Thymus (tissue), 11 donors: ENCODE results near the gene CEBPA. TPM values are rescaled to one million over a fixed set of nuclear protein-coding genes. Genes with fewer than 3 reads are reported as not detected.

Source experiments
- DNase-seq, 9 donors: peaks; one replicate each; pipeline ENCODE4 v3.0.0-alpha.2; 2013; ENCODE audit warnings: low spot score in 9 of 9, low read depth in 6 of 9, missing footprints in 1 of 9
- H3K27ac ChIP-seq, 2 donors: one replicate each; pipeline ENCODE4 v1.5.1; 2013; ENCODE audit warnings: control low read depth in 1 of 2, low read depth in 1 of 2, low read length in 1 of 2, mild to moderate bottlenecking in 1 of 2, moderate library complexity in 1 of 2
- H3K27me3 ChIP-seq, 2 donors: one replicate each; pipeline ENCODE4 v1.5.1; 2013; ENCODE audit warnings: low read length in 1 of 2; ENCODE audit not compliant: control insufficient read depth in 2 of 2, insufficient read depth in 1 of 2
- H3K36me3 ChIP-seq, 2 donors: one replicate each; pipeline ENCODE4 v1.5.1; 2013; ENCODE audit warnings: low read length in 1 of 2, mild to moderate bottlenecking in 1 of 2, moderate library complexity in 1 of 2; ENCODE audit not compliant: control insufficient read depth in 2 of 2, insufficient read depth in 2 of 2
- H3K4me1 ChIP-seq, 2 donors: one replicate each; pipeline ENCODE4 v1.5.1; 2013; ENCODE audit warnings: low read length in 2 of 2; ENCODE audit not compliant: control insufficient read depth in 2 of 2, insufficient read depth in 2 of 2
- H3K4me3 ChIP-seq, 2 donors: one replicate each; pipeline ENCODE4 v1.5.1; 2013; ENCODE audit warnings: low read length in 2 of 2, control low read depth in 1 of 2, mild to moderate bottlenecking in 1 of 2
- H3K9me3 ChIP-seq, 2 donors: one replicate each; pipeline ENCODE4 v1.5.1; 2013; ENCODE audit warnings: low read length in 1 of 2, mild to moderate bottlenecking in 1 of 2; ENCODE audit not compliant: control insufficient read depth in 2 of 2, insufficient read depth in 1 of 2
- WGBS: extraction: QIAGEN DNeasy Blood & Tissue Kit; methylation state at CpG from one replicate; pipeline ENCODE4 v1.1.7; 2013; 5-methylcytosine and 5-hydroxymethylcytosine counted together
- polyA plus RNA-seq: library from polyadenylated mRNA; stranded (reverse); fragments of 200-250 nt; gene quantifications from one replicate; pipeline ENCODE4 v1.2.3, GENCODE V29; 2013
- total RNA-seq: library from RNA; stranded (reverse); fragments of 120-200 nt; gene quantifications from one replicate; pipeline ENCODE4 v1.2.4, GENCODE V29; 2013
- donor health status: healthy.

Gene CEBPA
- total and polyA plus RNA-seq, 2 donors: 7.0 to 10.1 TPM

DNA sequence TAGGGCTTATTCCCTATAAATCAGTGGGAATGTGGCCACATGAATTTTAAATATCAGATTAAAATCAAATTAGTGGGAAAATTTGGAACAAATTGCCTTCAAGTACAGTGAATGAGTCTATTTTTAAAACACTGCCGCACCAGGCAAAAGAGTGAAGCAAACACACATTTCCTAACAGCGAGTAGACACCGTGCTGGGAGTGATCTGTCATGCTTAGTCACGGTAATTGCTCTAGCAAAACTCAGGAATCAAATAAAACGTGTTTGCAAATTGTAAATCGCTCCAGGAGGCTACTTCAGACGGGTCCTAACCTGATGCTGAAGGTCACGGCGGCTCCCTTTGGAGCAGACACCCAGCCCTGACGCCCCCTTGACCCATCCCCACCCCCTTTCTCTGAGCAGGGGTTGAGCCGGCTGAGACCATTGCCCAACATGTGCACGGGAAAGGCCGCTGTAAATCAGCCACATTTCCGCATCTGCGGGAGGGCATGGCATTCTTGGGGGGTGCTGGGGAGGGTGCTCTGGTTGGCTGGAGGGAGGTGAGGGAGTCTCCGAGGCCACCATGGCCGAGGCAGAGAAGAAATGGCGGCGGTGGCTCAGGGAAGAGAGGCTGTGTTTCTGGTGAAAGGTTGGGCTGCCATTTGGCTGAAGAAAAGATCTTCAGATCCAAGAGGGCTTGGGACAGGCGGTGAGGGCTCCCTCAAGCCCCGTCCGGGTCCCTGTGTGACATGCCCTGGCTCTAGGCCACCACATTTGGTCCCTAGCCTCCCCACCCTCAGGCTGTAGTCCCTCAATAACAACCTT, 8.9 kb downstream of the CEBPA start:
- H3K27ac ChIP-seq: no peak overlapping the region
- H3K4me1 ChIP-seq: peaks cover 0 to 7% of the 10 kb centered on the region in 2 donors
- no peaks in the 10 kb centered on the region for H3K36me3 ChIP-seq
- H3K4me3 ChIP-seq: no peak overlapping the region
- DNase-seq: no peak
- 22% methylated on average over 22 of the region's 22 CpGs for WGBS
- no peaks in the 10 kb centered on the region for H3K9me3 ChIP-seq
- H3K27me3 ChIP-seq: peaks cover 0 to 27% of the 10 kb centered on the region in 2 donors

DNA sequence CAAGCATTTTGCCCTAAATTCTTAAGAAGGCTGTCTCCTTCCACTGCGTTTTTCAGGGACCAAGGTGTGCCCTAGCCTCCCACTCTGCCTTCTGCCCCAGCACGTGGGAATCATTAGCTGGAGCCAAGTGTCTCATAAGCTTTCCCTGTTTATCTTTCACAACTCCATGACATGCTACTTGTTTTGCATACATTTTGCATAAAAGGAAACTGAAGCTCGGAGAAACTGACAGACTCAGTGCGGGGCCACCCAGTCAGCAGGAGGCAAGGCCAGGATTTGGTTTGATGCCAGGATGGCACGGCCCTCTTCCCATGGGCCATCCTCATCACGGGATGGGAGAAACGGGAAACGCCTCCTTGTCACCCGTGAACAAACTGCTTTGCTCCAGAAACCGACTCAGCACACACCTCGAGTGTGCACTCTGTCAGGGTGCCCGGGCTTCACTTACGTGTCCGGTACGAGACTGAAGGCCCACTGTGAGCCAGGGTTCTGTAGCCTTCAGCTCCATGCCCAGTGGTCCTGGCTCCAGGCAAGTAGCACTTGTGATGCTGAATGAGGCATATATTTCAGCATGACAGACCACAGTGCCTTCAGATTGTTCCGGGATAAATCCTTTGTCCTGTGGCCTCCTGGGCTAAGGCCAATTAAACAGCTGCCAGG, 9.6 kb downstream of the CEBPA start:
- no peak overlapping the region for H3K4me3 ChIP-seq
- H3K36me3 ChIP-seq: no peaks in the 10 kb centered on the region
- no peak for DNase-seq
- peaks cover 0 to 7% of the 10 kb centered on the region in 2 donors for H3K4me1 ChIP-seq
- no peak overlapping the region for H3K27ac ChIP-seq
- peaks cover 0 to 20% of the 10 kb centered on the region in 2 donors for H3K27me3 ChIP-seq
- 86% methylated on average over 16 of the region's 16 CpGs for WGBS
- no peaks in the 10 kb centered on the region for H3K9me3 ChIP-seq

DNA sequence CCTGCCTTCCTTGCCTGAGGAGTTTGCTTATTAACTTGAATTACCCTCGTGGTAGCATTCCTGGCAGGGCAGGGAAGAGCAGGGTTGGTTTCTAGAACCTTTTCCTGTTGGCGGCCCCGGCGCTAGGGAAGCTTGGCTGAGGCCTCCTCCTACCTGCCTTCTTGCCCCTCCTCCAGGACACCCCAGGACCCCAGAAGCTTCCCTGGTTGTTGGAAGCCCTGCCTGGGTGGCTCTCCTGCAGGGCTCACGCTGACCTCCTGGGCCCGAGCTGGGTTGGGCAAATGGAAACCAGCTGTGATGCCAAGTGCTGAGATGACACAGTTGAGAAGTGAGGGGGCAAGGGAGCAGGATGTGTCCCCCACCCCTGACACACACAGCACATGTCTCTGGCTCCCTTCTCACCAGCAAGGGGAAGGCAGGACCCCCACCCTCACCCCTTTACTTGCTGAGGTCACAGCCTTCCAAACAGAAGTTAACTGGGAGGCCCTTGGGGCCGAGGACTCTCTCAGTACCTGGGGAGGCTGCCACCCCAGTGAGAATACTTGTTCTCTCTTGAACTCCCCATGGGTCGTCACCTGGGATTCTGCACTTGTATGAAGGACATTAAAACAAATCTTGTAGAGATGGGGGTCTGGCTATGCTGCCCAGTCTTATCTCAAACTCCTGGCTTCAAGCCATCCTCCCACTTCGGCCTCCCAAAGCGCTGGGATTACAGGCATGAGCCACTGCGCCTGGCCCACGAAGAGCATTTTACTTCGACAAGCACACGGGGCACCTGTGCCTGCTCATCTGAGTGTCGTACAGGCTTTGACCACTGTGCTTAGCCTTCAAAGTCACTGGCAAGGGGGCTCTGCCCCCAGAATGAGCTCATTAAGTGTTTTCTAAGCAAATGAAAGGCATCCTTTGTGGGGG, 10.5 kb downstream of the CEBPA start:
- Histone ChIP-seq H3K4me3 (no peak overlapping the region), H3K27me3 (peaks cover 0 to 17% of the 10 kb centered on the region in 2 donors), H3K4me1 (peaks cover 0 to 7% of the 10 kb centered on the region in 2 donors), H3K27ac (no peak overlapping the region), H3K36me3 (no peaks in the 10 kb centered on the region), H3K9me3 (no peaks in the 10 kb centered on the region)
- 93% methylated on average over 15 of the region's 15 CpGs for WGBS
- no peak for DNase-seq

DNA sequence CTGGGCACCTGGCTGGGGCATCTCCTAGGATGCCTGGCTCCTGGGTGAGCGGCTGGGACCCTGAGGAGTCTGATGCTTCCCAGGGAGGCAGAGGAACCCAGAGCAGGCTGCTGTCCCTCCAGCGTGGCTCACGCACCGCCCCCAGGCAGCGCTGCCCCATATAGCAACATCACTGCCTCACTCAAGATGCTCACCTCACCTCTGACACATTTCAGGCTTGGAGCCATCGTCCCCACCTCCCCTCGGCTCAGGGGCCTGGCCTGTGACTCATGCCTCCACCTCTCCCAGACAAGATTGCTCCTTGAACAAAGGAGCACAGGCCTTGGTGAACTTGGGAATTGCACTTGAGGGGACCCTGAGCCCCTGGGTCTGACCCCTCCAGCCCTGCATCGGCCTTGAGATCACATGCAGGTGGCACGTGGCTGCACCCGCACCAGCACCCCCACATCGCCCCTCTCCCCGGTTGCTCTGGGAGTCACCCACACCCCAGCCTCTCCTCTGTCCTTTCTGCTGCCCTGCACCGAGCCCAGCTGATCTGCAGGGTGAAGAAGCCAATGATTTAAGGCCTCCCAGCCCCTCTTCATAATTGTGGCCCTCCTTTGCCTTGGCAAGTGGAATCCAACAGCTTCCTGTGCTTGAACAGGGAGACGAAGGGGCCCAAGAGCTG, 11.2 kb downstream of the CEBPA start:
- peaks cover 0 to 7% of the 10 kb centered on the region in 2 donors for H3K4me1 ChIP-seq
- H3K36me3 ChIP-seq: no peaks in the 10 kb centered on the region
- WGBS: 93% methylated on average over 14 of the region's 14 CpGs
- peaks cover 0 to 17% of the 10 kb centered on the region in 2 donors for H3K27me3 ChIP-seq
- DNase-seq: no peak
- H3K9me3 ChIP-seq: no peaks in the 10 kb centered on the region
- H3K4me3 ChIP-seq: no peak overlapping the region
- no peak overlapping the region for H3K27ac ChIP-seq

DNA sequence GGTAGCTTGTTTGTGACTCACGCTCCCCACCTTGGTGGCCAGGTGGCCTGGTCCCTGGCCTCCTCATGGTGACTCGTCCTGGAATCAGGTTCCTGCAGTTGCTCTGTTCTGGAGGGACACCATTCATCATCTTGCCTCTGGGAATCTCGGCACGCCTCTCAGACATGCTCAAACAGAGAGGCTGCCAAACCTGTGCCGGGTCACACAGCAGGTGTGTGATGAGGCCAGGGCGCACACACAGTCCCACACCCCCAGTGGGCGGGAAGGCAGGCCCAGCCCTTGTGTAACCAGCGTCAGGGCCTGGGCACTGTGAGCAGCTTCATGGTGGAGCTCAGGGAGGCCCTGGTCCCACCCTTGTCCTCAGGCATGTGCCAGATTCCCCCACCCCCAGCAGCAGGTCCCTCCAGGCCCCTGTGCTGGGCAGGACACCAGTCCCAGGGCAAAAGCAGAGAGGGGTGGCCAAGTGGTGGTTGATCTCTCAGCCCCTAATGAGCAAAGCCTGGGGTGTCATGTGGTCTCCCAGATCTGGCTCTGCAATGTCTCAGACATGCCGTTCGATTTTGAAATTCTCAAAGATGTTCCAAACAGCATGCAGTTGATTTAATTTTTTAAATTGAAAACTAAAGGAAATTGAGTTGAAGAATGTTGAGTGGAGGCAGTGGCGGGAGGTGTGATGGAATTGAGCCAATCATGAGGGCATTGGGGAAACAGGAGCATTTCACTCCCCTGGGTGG, 12.1 kb downstream of the CEBPA start:
- Histone ChIP-seq H3K36me3 (no peaks in the 10 kb centered on the region), H3K4me3 (no peak overlapping the region), H3K27ac (no peak overlapping the region), H3K27me3 (peaks cover 0 to 17% of the 10 kb centered on the region in 2 donors), H3K4me1 (peaks cover 0 to 7% of the 10 kb centered on the region in 2 donors), H3K9me3 (no peaks in the 10 kb centered on the region)
- WGBS: 96% methylated on average over 11 of the region's 11 CpGs
- DNase-seq: no peak

DNA sequence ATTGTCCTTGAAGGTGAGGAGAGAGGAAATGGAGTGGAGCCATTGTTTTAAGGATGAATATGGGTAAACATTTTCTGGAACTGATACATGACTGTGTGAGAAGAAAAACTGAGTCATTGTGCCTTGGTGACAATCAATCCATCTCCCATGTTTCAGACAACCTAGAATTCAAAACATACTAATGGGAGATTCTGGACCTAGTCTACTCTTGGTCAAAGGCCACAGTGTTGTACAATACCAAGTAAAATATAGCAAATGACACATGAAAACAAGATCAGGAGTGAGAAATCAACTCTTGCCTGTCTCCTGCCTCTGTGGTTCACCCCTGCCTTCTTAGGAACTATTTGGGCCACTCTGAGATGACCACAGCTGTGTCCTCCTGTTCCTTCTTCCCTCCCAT, 13.1 kb downstream of the CEBPA start:
- no peak for DNase-seq
- Histone ChIP-seq H3K4me3 (no peak overlapping the region), H3K27me3 (peaks cover 0 to 16% of the 10 kb centered on the region in 2 donors), H3K9me3 (no peaks in the 10 kb centered on the region), H3K36me3 (no peaks in the 10 kb centered on the region), H3K4me1 (peaks cover 0 to 7% of the 10 kb centered on the region in 2 donors), H3K27ac (no peak overlapping the region)

DNA sequence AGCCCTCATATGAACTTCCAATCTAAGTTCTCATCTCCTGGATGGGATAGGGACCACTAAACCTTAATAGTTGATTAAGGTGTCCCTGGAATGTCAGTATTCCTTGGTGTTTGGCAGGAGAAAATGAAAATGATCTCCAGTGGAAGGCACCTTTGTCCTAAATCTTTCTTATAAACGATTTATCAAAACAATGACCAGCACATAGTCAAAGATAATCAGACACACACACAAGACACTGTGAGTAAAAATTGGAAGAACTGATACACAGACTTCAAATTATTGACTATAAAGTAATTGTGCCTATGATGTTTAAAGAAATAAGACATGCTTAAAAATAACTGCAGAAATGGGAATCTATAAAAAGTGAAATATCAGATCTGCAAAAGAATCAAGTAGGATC, 13.7 kb downstream of the CEBPA start:
- Histone ChIP-seq H3K4me3 (no peak overlapping the region), H3K9me3 (no peaks in the 10 kb centered on the region), H3K27ac (no peak overlapping the region), H3K36me3 (no peaks in the 10 kb centered on the region), H3K4me1 (peaks cover 0 to 7% of the 10 kb centered on the region in 2 donors), H3K27me3 (peaks cover 0 to 10% of the 10 kb centered on the region in 2 donors)
- 52% methylated on average over 1 of the region's 1 CpG for WGBS
- DNase-seq: no peak

DNA sequence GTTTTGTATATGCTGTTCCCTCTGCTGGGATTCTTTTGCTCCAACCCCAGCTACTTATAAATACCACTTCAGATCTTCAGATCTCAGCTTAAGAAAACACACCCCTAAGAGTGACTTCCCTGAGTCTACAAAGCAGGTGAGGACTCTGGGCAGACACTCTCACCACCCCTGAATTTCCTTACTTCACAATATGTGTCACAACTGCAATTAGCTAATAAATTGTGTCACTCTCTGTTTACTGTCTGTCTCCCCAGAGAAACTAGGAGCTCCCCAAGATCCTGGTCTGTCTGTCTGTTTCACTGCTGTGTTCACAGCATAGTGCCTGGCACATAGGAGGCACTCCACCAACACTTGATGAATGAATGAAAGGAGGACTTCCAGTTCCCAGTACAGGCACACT, 14.4 kb downstream of the CEBPA start:
- Histone ChIP-seq H3K36me3 (no peaks in the 10 kb centered on the region), H3K4me1 (peaks cover 0 to 5% of the 10 kb centered on the region in 2 donors), H3K9me3 (no peaks in the 10 kb centered on the region), H3K27me3 (peaks cover 0 to 5% of the 10 kb centered on the region in 2 donors), H3K4me3 (no peak overlapping the region), H3K27ac (no peak overlapping the region)
- no peak for DNase-seq
